KOPT-K1 (cell line): ENCODE results near the gene ALDH1A3.

Experiments
- H3K27ac ChIP-seq: fragments of 200-600 bp; sonication (generic); 2 replicates; pipeline ENCODE4 v1.5.1; 2016; ENCODE audit warnings: antibody characterized with exemption, mild to moderate bottlenecking, low read depth, low read length; ENCODE audit not compliant: poor library complexity, severe bottlenecking
- H3K36me3 ChIP-seq: fragments of 200-600 bp; sonication (generic); 2 replicates; pipeline ENCODE4 v1.5.1; 2017; ENCODE audit warnings: antibody characterized with exemption, mild to moderate bottlenecking, low read length, moderate library complexity; ENCODE audit not compliant: insufficient read depth
- H3K9me3 ChIP-seq: fragments of 200-600 bp; sonication (generic); 2 replicates; pipeline ENCODE4 v1.5.1; 2017; ENCODE audit warnings: antibody characterized with exemption, low read length, mild to moderate bottlenecking; ENCODE audit not compliant: insufficient read depth, poor library complexity, severe bottlenecking

Gene ALDH1A3

DNA sequence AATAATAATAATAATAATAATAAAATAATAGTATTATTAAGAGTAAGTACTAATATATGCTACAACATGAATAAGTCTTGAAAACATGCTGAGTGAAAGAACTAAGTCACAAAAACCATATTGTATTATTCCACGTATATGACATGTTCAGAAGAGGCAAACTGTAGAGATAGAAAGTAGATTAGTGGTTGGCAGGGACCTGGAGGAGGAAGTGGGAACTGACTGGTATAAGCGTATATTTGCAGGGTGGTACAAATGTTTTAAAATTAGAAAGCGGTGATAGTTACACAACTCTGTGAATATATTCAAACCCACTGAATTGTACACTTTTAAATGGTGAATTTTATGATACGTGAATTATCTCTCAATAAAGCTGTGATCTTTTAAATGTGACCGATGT, 72.3 kb downstream of the ALDH1A3 start:
- Histone ChIP-seq H3K27ac (no peak overlapping the region), H3K9me3 (no peaks in the 10 kb centered on the region), H3K36me3 (no peaks in the 10 kb centered on the region)

DNA sequence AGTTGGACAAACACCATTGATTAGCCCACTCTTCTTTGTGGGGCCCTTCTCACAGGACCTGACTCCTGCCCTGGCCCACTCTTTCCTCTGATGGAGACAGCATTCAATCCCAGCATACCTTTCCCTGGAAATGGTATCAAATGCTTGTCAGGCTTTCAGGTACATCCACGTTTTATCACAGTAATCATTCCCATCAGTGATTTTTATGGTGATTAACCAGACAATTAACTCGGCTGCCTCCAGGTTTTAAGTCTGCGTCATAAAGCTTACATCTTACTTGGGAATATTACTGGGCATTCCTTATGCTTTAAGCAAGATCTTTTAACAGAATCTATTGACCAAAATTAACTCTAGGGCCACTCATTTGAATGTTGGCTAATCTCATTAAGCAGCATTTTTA, 72.9 kb downstream of the ALDH1A3 start:
- H3K36me3 ChIP-seq = no peaks in the 10 kb centered on the region
- H3K9me3 ChIP-seq = no peaks in the 10 kb centered on the region
- no peak overlapping the region for H3K27ac ChIP-seq

DNA sequence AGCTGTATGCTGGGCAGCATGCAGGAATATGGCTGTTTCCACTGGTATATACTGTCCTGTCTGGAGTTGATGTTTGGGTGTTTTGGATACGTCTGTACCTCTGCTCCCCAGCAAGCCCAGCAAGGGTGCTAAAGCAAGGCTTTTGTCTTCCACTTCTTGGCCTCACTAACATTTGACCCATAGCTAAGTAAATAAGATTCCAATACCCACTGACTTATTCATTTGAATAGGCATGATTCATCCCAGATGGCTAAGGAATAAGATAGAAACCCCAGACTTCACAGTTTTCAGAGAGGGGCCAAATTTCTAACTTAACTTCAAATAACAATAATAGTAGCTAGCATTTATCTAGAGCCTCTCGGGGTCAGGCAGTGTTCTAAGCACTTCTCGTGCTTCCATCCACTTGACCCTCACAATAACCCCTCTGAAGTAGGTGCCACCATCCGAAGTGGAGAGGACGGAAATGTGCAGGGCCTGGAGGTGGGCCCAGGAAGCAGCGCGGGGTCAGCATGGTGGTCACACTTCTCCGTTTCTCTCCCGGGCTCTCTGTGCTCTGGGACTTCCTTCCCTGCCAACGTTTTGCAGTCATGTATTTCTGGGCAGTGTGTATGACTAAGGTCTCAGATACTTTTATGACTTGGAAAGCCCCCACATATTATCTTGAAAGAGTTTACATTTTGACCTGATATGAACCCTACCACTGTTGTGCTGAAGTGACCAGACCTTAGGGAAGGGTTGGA, 78.9 kb downstream of the ALDH1A3 start:
- Histone ChIP-seq H3K27ac (no peak overlapping the region), H3K9me3 (no peaks in the 10 kb centered on the region), H3K36me3 (no peaks in the 10 kb centered on the region)

DNA sequence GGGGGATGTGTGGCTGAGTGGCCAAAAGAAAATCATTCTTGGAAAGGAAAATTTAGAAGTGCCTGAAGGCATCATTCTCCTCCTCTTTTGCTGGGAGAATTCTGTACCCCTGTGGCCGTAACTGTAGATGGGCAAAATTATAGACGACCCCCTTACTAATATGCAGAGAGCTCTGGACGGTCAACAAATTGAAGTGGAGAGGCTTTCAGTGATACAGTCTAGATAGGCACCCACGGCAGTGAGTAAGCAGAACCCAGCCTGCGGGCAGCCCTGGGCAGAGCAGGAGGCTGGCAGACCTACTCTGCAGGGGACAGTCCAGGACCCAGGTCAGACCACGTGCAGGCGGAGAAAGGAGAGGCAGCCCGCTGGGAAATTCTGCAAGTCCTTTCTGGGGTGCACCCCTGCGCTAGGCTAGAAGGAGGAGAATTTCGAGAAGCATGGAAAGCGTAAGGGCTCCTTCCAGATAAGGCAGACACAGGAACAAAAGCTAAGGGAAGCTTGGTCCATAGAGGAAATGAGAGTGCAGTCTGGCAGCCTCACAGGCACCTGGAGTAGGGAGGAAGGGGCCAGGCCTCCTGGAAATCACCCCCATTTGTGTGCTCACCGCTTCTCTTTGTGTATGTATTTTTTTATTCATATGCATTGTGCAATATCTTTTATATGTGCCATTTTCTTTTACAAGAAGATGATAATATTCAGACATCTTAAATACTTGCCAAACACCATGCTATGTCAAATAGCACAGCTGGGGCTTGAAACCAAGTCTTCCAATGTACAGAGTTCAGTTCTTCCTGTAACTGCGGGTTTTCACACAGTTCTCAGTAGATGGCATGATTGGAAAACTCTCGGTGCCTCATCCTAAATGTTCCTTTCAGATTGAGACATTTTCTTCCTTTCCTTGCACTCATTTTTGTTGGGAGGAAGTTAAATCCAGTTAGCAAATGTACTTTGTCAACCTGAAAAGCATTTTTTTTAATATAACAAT, 79.7 kb downstream of the ALDH1A3 start:
- Histone ChIP-seq H3K9me3 (no peaks in the 10 kb centered on the region), H3K36me3 (no peaks in the 10 kb centered on the region), H3K27ac (no peak overlapping the region)
